Gastroesophageal sphincter (tissue), 4 donors: ENCODE measurements around the gene SST. TPM values are rescaled to one million over a fixed set of nuclear protein-coding genes. Genes with fewer than 3 reads are reported as not detected.

ENCODE experiments used
- ATAC-seq: fragments of 150-250 bp; one replicate; pipeline ENCODE4 v1.9.1; 2016; ENCODE audit warnings: mild to moderate bottlenecking, moderate library complexity
- H3K27ac ChIP-seq, 4 donors: fragments of 200-600 bp; sonication (generic) in 3 of 4; 1 replicate in 3 of 4; 2 replicates in 1 of 4; pipeline ENCODE4 v1.5.1; 2016 to 2019
- H3K27me3 ChIP-seq: fragments of 200-600 bp; sonication (generic); one replicate; pipeline ENCODE4 v1.5.1; 2019
- H3K36me3 ChIP-seq, 2 donors: fragments of 200-600 bp; sonication (generic); one replicate each; pipeline ENCODE4 v1.5.1; 2019; ENCODE audit warnings: control low read depth in 1 of 2
- H3K4me1 ChIP-seq, 3 donors: fragments of 200-600 bp; sonication (generic); 1 replicate in 2 of 3; 2 replicates in 1 of 3; pipeline ENCODE4 v1.5.1; 2016 to 2019; ENCODE audit warnings: control low read depth in 2 of 3
- H3K4me3 ChIP-seq, 2 donors: fragments of 200-600 bp; sonication (generic); one replicate each; pipeline ENCODE4 v1.5.1; 2019; ENCODE audit warnings: mild to moderate bottlenecking in 1 of 2, moderate library complexity in 1 of 2
- H3K9me3 ChIP-seq, 3 donors: fragments of 200-600 bp; sonication (generic); one replicate each; pipeline ENCODE4 v1.5.1; 2017 to 2019; ENCODE audit warnings: control low read depth in 2 of 3
- EP300 ChIP-seq: sonication (generic); formaldehyde crosslinking; IDR thresholded peaks from one replicate; pipeline ENCODE4 v1.6.1; 2017; ENCODE audit warnings: antibody characterized with exemption, mild to moderate bottlenecking
- POLR2A ChIP-seq, 2 donors: fragments of 450-650 bp; IDR thresholded peaks; one replicate each; pipeline ENCODE4 v1.6.1; 2017; ENCODE audit warnings: antibody characterized with exemption in 2 of 2, mild to moderate bottlenecking in 2 of 2, moderate library complexity in 1 of 2
- POLR2AphosphoS5 ChIP-seq: sonication (generic); formaldehyde crosslinking; IDR thresholded peaks from one replicate; pipeline ENCODE4 v1.6.1; 2017; ENCODE audit warnings: antibody characterized with exemption
- WGBS, 2 donors: methylation state at CpG; one replicate each; pipeline ENCODE4 v1.1.5; 2018; ENCODE audit warnings: low coverage in 1 of 2; 5-methylcytosine and 5-hydroxymethylcytosine counted together
- total RNA-seq, 4 donors: library from RNA; depleted of rRNA; stranded (reverse); fragments of >200 nt; gene quantifications; one replicate each; pipeline ENCODE4 v1.1.0, GENCODE V29; 2016
- TF ChIP-seq, protein P1 (sequence below), 4 experiments: fragments of 200-600 bp in 2 of 4; fragments of 450-650 bp in 2 of 4; sonication (generic) in 1 of 4; IDR thresholded peaks; one replicate each; pipeline ENCODE4 v1.5.1; 2017 to 2019; ENCODE audit warnings: antibody characterized with exemption in 4 of 4, mild to moderate bottlenecking in 2 of 4, moderate library complexity in 2 of 4

Gene SST
- total RNA-seq, 4 donors from 2014 or later, result 0.81 to 2.2 (median 1.2) TPM; not detected in 1

DNA sequence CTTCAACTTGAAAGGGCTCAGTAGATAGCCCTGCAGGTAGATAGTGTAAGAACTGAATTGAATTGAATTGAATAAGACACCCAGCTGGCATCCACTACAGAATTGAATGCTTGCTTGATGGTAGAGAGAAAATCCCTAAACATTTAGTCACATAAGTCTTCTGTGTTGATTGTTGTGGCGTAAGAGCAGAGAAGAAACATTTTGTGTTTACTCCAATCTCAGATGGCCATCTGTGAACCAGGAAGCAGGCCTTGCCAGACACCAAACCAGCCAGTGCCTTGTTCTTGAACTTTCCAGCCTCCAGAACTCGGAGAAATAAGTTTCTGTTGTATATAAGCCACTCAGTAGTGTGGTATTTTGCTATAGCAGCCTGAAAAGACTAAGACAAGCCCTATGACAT, 43.6 kb downstream of the SST start:
- TF ChIP-seq EP300 (no peak), POLR2AphosphoS5 (no peak), POLR2A (IDR thresholded peaks at IDR 0.05) (no peak)
- TF ChIP-seq, protein P1, sequence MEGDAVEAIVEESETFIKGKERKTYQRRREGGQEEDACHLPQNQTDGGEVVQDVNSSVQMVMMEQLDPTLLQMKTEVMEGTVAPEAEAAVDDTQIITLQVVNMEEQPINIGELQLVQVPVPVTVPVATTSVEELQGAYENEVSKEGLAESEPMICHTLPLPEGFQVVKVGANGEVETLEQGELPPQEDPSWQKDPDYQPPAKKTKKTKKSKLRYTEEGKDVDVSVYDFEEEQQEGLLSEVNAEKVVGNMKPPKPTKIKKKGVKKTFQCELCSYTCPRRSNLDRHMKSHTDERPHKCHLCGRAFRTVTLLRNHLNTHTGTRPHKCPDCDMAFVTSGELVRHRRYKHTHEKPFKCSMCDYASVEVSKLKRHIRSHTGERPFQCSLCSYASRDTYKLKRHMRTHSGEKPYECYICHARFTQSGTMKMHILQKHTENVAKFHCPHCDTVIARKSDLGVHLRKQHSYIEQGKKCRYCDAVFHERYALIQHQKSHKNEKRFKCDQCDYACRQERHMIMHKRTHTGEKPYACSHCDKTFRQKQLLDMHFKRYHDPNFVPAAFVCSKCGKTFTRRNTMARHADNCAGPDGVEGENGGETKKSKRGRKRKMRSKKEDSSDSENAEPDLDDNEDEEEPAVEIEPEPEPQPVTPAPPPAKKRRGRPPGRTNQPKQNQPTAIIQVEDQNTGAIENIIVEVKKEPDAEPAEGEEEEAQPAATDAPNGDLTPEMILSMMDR (IDR thresholded peaks at IDR 0.05), result no peak
- ATAC-seq, result no peak
- Histone ChIP-seq H3K4me1 (no peaks in the 10 kb centered on the region), H3K36me3 (no peaks in the 10 kb centered on the region), H3K27me3 (no peaks in the 10 kb centered on the region), H3K9me3 (no peaks in the 10 kb centered on the region), H3K4me3 (no peak overlapping the region), H3K27ac (no peak overlapping the region)
- WGBS, 2 donors, result 73 to 83% methylated on average over 1 to 2 of the region's 2 CpGs

DNA sequence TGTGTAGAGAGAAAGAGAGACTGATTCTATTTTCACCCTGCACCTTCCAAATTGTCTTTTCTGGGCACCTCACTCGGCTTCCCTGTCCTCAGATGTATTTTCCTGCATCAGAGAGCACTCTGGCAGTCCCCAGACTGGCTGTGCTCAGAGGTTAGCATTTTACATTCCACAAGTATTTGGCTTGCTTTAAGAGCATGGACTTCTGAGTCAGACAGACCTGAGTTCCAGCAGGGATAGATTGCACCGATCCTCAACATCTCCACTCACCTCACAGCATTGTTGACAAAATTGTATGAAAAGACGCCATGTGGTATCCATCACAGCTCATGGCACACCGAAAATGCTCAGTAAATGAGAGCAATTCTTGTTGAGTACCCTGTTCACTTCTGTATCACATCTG, 45.6 kb downstream of the SST start:
- ATAC-seq, result no peak
- Histone ChIP-seq H3K4me3 (no peak overlapping the region), H3K36me3 (no peaks in the 10 kb centered on the region), H3K4me1 (no peaks in the 10 kb centered on the region), H3K9me3 (no peaks in the 10 kb centered on the region), H3K27me3 (no peaks in the 10 kb centered on the region), H3K27ac (no peak overlapping the region)
- TF ChIP-seq POLR2A (IDR thresholded peaks at IDR 0.05) (no peak), POLR2AphosphoS5 (no peak), EP300 (no peak)
- TF ChIP-seq, protein P1 (IDR thresholded peaks at IDR 0.05), result no peak
- 16 to 20% methylated on average over 1 to 4 of the region's 4 CpGs for WGBS, 2 donors

DNA sequence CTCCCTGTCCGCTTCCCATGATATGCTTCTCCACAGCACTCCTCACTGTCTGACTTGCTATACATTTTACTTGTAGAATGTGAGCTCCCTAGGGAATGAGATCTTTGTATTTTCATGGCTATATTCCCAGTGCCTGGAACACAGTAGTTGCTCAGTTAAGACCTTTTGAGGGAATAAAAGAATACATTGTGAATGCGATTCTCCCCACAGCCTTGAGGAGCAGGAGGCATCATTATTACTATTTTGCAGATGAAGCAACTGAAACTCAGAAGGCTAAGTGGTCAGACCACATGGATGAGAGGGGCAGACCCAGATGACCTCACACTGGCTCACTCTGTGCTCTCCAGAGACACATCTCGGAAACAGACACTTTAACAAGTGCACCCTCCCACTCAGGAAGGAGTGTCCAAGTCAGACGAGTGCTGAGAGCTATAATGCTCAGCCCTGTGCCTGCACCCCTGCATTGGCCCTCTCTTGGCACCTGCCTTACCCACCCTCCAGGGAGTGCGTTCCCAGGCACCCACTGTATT, 46.8 kb downstream of the SST start:
- Histone ChIP-seq H3K27ac (no peak overlapping the region), H3K4me1 (no peaks in the 10 kb centered on the region), H3K27me3 (no peaks in the 10 kb centered on the region), H3K4me3 (no peak overlapping the region), H3K36me3 (no peaks in the 10 kb centered on the region), H3K9me3 (no peaks in the 10 kb centered on the region)
- 45 to 57% methylated on average over 2 to 4 of the region's 5 CpGs for WGBS, 2 donors
- no peak for ATAC-seq
- no peak for TF ChIP-seq EP300
- no peak for TF ChIP-seq POLR2AphosphoS5
- TF ChIP-seq, protein P1 (IDR thresholded peaks at IDR 0.05), result no peak
- TF ChIP-seq POLR2A (IDR thresholded peaks at IDR 0.05), result no peak

DNA sequence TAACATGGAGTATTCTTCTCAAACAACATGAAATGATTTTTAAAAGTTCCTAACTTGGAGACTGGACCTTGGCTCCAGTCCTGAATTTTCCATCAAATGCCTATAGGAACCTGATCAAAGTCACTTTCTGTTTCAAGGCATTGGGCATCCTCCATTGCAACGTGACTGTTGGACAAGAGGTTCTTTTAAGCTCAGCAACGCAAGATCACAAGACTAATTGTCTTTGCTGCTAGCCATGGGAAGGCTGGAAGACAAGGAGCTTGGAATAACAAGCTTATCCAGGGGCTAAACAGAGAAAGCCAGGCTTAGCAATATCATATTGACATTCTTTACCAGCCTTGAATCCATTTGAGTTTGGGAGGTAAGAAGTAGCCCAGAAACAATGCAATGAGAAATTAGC, 48.3 kb downstream of the SST start:
- ATAC-seq, result no peak
- Histone ChIP-seq H3K27ac (no peak overlapping the region), H3K4me3 (no peak overlapping the region), H3K36me3 (no peaks in the 10 kb centered on the region), H3K27me3 (no peaks in the 10 kb centered on the region), H3K4me1 (no peaks in the 10 kb centered on the region), H3K9me3 (no peaks in the 10 kb centered on the region)
- 60% methylated on average over 1 of the region's 2 CpGs; no CpG with 5 or more reads in 1 of the 2 donors for WGBS, 2 donors
- TF ChIP-seq, protein P1 (IDR thresholded peaks at IDR 0.05), result no peak
- TF ChIP-seq EP300, result no peak
- no peak for TF ChIP-seq POLR2AphosphoS5
- no peak for TF ChIP-seq POLR2A (IDR thresholded peaks at IDR 0.05)

DNA sequence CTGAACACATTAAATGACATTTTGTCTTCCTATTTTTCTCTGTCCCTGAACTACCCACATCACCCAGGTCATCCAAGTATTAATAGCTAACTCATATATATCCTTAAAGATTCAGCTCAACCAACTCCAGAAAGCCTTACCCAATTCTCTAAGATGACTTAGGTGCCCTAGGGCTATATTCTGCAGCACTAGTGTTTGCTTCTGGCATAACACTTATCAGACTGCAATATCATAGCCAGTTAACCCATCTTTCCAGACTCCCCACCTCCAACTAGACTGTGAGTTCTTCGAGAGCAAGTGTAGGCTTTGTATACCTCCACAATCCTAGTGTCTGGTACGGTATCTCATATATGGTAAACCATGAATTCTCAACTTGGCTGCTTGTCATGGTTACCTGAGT, 50.7 kb downstream of the SST start:
- Histone ChIP-seq H3K4me1 (no peaks in the 10 kb centered on the region), H3K27me3 (no peaks in the 10 kb centered on the region), H3K27ac (no peak overlapping the region), H3K36me3 (no peaks in the 10 kb centered on the region), H3K4me3 (no peak overlapping the region), H3K9me3 (no peaks in the 10 kb centered on the region)
- 83 to 85% methylated on average over 2 of the region's 2 CpGs for WGBS, 2 donors
- no peak for TF ChIP-seq EP300
- TF ChIP-seq POLR2AphosphoS5, result no peak
- no peak for TF ChIP-seq POLR2A (IDR thresholded peaks at IDR 0.05)
- TF ChIP-seq, protein P1 (IDR thresholded peaks at IDR 0.05), result no peak
- no peak for ATAC-seq
